Neural cell (in vitro differentiated cells): ENCODE measurements around the gene RGS9BP. TPM values are rescaled to one million over a fixed set of nuclear protein-coding genes. Genes with fewer than 3 reads are reported as not detected.

Source experiments
- H2AFZ ChIP-seq: fragments of 200-600, 300-800 bp; sonication (generic), shearing (Covaris generic); 2 replicates; pipeline ENCODE4 v1.6.0; 2014; ENCODE audit warnings: low read depth, mild to moderate bottlenecking, antibody characterized with exemption, low read length, moderate library complexity
- H3F3A ChIP-seq: fragments of 200-600 bp; shearing (Covaris generic); 2 replicates; pipeline ENCODE4 v1.6.1; 2016; ENCODE audit warnings: mild to moderate bottlenecking, moderate library complexity, mixed read lengths, antibody characterized with exemption, low read length; ENCODE audit not compliant: insufficient read depth, poor library complexity, severe bottlenecking
- H3K27ac ChIP-seq: fragments of 200-600, 300-800 bp; sonication (generic), shearing (Covaris generic); 2 replicates; pipeline ENCODE4 v1.5.1; 2014; ENCODE audit warnings: mild to moderate bottlenecking, low read length, moderate library complexity
- H3K27me3 ChIP-seq: fragments of 300-800, 200-600 bp; sonication (generic), shearing (Covaris generic); 2 replicates; pipeline ENCODE4 v1.6.0; 2014; ENCODE audit warnings: mild to moderate bottlenecking, low read depth, low read length, moderate library complexity; ENCODE audit not compliant: insufficient read depth
- H3K36me3 ChIP-seq: fragments of 300-800, 200-600 bp; sonication (generic), shearing (Covaris generic); 2 replicates; pipeline ENCODE4 v1.5.1; 2014; ENCODE audit warnings: mild to moderate bottlenecking, antibody characterized with exemption, low read length, moderate library complexity; ENCODE audit not compliant: insufficient read depth
- H3K4me2 ChIP-seq: fragments of 300-800, 200-600 bp; sonication (generic), shearing (Covaris generic); 2 replicates; pipeline ENCODE4 v1.6.0; 2014; ENCODE audit warnings: mild to moderate bottlenecking, low read length
- H3K4me3 ChIP-seq: fragments of 300-800, 200-600 bp; sonication (generic), shearing (Covaris generic); 2 replicates; pipeline ENCODE4 v1.5.1; 2014; ENCODE audit warnings: mild to moderate bottlenecking, low read length, moderate library complexity
- H3K79me2 ChIP-seq: fragments of 200-600 bp; shearing (Covaris generic); replicated peaks from 2 replicates; pipeline ENCODE4 v1.6.0; 2014; ENCODE audit warnings: mild to moderate bottlenecking, low read length, moderate library complexity; ENCODE audit not compliant: insufficient read depth
- H3K9ac ChIP-seq: fragments of 300-800, 200-600 bp; sonication (generic), shearing (Covaris generic); 2 replicates; pipeline ENCODE4 v1.6.1; 2016; ENCODE audit warnings: mild to moderate bottlenecking, low read length, mixed read lengths
- H3K9me2 ChIP-seq: fragments of 200-600 bp; shearing (Covaris generic); 2 replicates; pipeline ENCODE4 v1.6.1; 2016; ENCODE audit warnings: mild to moderate bottlenecking, low read length, mixed read lengths; ENCODE audit not compliant: insufficient read depth
- H3K9me3 ChIP-seq: fragments of 200-600, 300-800 bp; sonication (generic), shearing (Covaris generic); 2 replicates; pipeline ENCODE4 v1.6.1; 2016; ENCODE audit warnings: mild to moderate bottlenecking, mixed run types, low read length, moderate library complexity, mixed read lengths
- H4K20me1 ChIP-seq: fragments of 200-600 bp; shearing (Covaris generic); 2 replicates; pipeline ENCODE4 v1.6.1; 2016; ENCODE audit warnings: mild to moderate bottlenecking, mixed run types; ENCODE audit not compliant: insufficient read depth
- EP300 ChIP-seq: fragments of 450-650 bp; conservative IDR thresholded peaks from 2 replicates; pipeline ENCODE4 v1.6.1; 2014; ENCODE audit warnings: antibody characterized with exemption, mild to moderate bottlenecking, moderate library complexity; ENCODE audit not compliant: poor library complexity, severe bottlenecking
- EZH2 ChIP-seq: fragments of 200-600, 300-800 bp; shearing (Covaris generic), sonication (generic); IDR thresholded peaks from 2 replicates; pipeline ENCODE4 v1.6.1; 2014; ENCODE audit warnings: antibody characterized with exemption, low read length, borderline replicate concordance, mild to moderate bottlenecking; ENCODE audit not compliant: insufficient read depth, poor library complexity, severe bottlenecking
- MXI1 ChIP-seq: fragments of 450-650 bp; conservative IDR thresholded peaks from 2 replicates; pipeline ENCODE4 v1.6.1; 2014; ENCODE audit warnings: antibody characterized with exemption, mild to moderate bottlenecking; ENCODE audit not compliant: poor library complexity, severe bottlenecking
- POLR2AphosphoS5 ChIP-seq: IDR thresholded peaks from 2 replicates; pipeline ENCODE4 v1.6.1; 2012
- RAD21 ChIP-seq: fragments of 450-650 bp; conservative IDR thresholded peaks from 2 replicates; pipeline ENCODE4 v1.6.1; 2014; ENCODE audit warnings: antibody characterized with exemption, mild to moderate bottlenecking, moderate library complexity
- SMC3 ChIP-seq: fragments of 450-650 bp; conservative IDR thresholded peaks from 2 replicates; pipeline ENCODE4 v1.6.1; 2014; ENCODE audit warnings: antibody characterized with exemption, mild to moderate bottlenecking, moderate library complexity; ENCODE audit not compliant: poor library complexity
- TAF1 ChIP-seq: IDR thresholded peaks from 2 replicates; pipeline ENCODE4 v1.6.1; 2012; ENCODE audit warnings: low read depth
- polyA plus RNA-seq: library from polyadenylated mRNA; depleted of rRNA; stranded (reverse); fragments of >200 nt; gene quantifications from 2 replicates; pipeline ENCODE4 v1.2.3, GENCODE V29; 2014
- TF ChIP-seq, protein P1 (sequence below): IDR thresholded peaks from 2 replicates; pipeline ENCODE4 v1.6.1; 2012; ENCODE audit warnings: borderline replicate concordance
- TF ChIP-seq, protein P2 (sequence below): fragments of 450-650 bp; IDR thresholded peaks from 2 replicates; pipeline ENCODE4 v1.5.1; 2014; ENCODE audit warnings: antibody characterized with exemption, mild to moderate bottlenecking, moderate library complexity; ENCODE audit not compliant: poor library complexity, severe bottlenecking

The RGS9BP gene
- polyA plus RNA-seq, 1 donor from 2014 or later = not detected

DNA sequence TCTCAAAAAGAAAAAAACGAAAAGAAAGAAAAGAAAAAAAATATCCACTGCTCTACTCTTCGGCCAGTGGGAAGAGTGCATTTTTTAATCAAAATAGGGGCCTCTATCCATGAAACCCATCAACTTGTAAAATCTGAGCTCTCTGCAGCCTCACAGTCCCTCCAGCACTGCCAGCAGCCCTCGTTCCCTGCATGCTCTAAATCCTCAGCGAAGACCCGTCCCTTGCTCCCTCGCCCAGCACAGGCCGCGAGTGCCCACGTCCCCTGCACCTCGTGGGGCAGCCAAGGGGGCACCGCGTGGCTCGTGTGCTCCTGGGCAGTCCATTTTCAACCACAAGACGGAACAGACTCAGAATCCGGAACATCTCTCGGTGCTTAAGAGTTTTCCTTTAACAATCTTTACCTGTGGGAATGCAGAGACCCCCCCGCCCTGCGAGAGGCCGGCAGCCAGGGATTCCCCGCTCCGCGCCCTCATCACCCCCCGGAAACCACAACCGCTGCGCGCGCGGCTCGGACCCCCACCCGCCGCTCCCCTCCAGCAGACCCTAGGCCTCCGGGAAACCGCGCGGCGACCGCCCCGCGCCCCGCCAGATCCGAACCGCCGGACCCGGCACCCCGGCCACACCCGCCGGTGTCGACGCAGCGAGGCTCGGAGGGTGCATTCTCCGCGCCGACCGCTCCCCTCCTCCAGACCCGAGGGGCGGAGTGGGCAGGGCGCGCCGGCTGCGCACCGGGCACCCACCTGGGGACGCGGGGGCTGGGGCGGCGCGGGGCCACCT lies 1.3 kb upstream of the RGS9BP start:
- Histone ChIP-seq H3K27ac (peak overlapping the region; percentile 45), H3K27me3 (peaks cover 27% of the 10 kb centered on the region), H3K9me3 (no peaks in the 10 kb centered on the region), H3K4me3 (peak overlapping the region; percentile 91), H3K9me2 (no peaks in the 10 kb centered on the region), H3K4me2 (peak overlapping the region; percentile 72), H2AFZ (no peak overlapping the region), H3F3A (no peaks in the 10 kb centered on the region), H3K79me2 (peaks cover 14% of the 10 kb centered on the region), H4K20me1 (no peaks in the 10 kb centered on the region), H3K9ac (peak overlapping the region; percentile 74), H3K36me3 (no peaks in the 10 kb centered on the region)
- TF ChIP-seq MXI1 (peak; percentile 52), SMC3 (peak; percentile 44), EP300 (no peak), EZH2 (no peak), RAD21 (no peak), TAF1 (no peak), POLR2AphosphoS5 (no peak)
- TF ChIP-seq, protein P1, sequence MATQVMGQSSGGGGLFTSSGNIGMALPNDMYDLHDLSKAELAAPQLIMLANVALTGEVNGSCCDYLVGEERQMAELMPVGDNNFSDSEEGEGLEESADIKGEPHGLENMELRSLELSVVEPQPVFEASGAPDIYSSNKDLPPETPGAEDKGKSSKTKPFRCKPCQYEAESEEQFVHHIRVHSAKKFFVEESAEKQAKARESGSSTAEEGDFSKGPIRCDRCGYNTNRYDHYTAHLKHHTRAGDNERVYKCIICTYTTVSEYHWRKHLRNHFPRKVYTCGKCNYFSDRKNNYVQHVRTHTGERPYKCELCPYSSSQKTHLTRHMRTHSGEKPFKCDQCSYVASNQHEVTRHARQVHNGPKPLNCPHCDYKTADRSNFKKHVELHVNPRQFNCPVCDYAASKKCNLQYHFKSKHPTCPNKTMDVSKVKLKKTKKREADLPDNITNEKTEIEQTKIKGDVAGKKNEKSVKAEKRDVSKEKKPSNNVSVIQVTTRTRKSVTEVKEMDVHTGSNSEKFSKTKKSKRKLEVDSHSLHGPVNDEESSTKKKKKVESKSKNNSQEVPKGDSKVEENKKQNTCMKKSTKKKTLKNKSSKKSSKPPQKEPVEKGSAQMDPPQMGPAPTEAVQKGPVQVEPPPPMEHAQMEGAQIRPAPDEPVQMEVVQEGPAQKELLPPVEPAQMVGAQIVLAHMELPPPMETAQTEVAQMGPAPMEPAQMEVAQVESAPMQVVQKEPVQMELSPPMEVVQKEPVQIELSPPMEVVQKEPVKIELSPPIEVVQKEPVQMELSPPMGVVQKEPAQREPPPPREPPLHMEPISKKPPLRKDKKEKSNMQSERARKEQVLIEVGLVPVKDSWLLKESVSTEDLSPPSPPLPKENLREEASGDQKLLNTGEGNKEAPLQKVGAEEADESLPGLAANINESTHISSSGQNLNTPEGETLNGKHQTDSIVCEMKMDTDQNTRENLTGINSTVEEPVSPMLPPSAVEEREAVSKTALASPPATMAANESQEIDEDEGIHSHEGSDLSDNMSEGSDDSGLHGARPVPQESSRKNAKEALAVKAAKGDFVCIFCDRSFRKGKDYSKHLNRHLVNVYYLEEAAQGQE = no peak
- TF ChIP-seq, protein P2, sequence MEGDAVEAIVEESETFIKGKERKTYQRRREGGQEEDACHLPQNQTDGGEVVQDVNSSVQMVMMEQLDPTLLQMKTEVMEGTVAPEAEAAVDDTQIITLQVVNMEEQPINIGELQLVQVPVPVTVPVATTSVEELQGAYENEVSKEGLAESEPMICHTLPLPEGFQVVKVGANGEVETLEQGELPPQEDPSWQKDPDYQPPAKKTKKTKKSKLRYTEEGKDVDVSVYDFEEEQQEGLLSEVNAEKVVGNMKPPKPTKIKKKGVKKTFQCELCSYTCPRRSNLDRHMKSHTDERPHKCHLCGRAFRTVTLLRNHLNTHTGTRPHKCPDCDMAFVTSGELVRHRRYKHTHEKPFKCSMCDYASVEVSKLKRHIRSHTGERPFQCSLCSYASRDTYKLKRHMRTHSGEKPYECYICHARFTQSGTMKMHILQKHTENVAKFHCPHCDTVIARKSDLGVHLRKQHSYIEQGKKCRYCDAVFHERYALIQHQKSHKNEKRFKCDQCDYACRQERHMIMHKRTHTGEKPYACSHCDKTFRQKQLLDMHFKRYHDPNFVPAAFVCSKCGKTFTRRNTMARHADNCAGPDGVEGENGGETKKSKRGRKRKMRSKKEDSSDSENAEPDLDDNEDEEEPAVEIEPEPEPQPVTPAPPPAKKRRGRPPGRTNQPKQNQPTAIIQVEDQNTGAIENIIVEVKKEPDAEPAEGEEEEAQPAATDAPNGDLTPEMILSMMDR = no peak

GRCh38 chr19:32674931-32675719 lies 523 bp upstream of the RGS9BP start, which contains the start of gene ANKRD27:
Gene ANKRD27, minus strand, starts transcription at chr19:32675180. Its CDS starts 16,165 bp downstream, at chr19:32659015.
- Histone ChIP-seq H2AFZ (peak within 1 kb of the TSS; percentile 83), H3K27me3 (peaks cover 27% of the 10 kb centered on the region), H3K9me2 (no peaks in the 10 kb centered on the region), H3K36me3 (no peaks in the 10 kb centered on the region), H3K4me3 (peak within 1 kb of the TSS; percentile 91), H3K27ac (peak within 1 kb of the TSS; percentile 45), H3K9ac (peak within 1 kb of the TSS; percentile 74), H3F3A (no peaks in the 10 kb centered on the region), H3K9me3 (no peaks in the 10 kb centered on the region), H3K4me2 (peak within 1 kb of the TSS; percentile 72), H4K20me1 (no peaks in the 10 kb centered on the region), H3K79me2 (peaks cover 14% of the 10 kb centered on the region)
- TF ChIP-seq RAD21 (peak; percentile 7), MXI1 (peak; percentile 45), POLR2AphosphoS5 (peak; percentile 92), SMC3 (no peak), EZH2 (no peak), TAF1 (peak; percentile 63)
- TF ChIP-seq, protein P2 = no peak
